ENCODE measurements around the gene SETBP1.

- no peak for TF ChIP-seq CTCF (IDR thresholded peaks at IDR 0.05 in 2 of 3, conservative IDR thresholded peaks at IDR 0.05 in 1 of 3; ENCODE audit: borderline replicate concordance in 1 of 3, insufficient read depth in 1 of 3, low read depth in 2 of 3, low read length in 2 of 3)
- TF ChIP-seq FOSL1 (IDR thresholded peaks at IDR 0.05; ENCODE audit: low read depth): no peak
- TF ChIP-seq REST (IDR thresholded peaks at IDR 0.05; ENCODE audit: low read depth): no peak
- no peak for TF ChIP-seq POLR2A (IDR thresholded peaks at IDR 0.05; ENCODE audit: borderline replicate concordance, extremely low read depth, insufficient read depth, insufficient read length)
- no peak for TF ChIP-seq SIN3A (IDR thresholded peaks at IDR 0.05; ENCODE audit: low read depth)
- TF ChIP-seq EZH2 (IDR thresholded peaks at IDR 0.05): no peak
- no peak for TF ChIP-seq ATF3 (IDR thresholded peaks at IDR 0.05)
These were observed 270.1 kb downstream of the SETBP1 start for GRCh38 chr18:44950685-44951195.
